Mesendoderm (in vitro differentiated cells): ENCODE measurements around the gene MXI1.

Experiments
- DNase-seq: peaks from one replicate; pipeline ENCODE4 v3.0.0; 2013
- H2AK5ac ChIP-seq: 2 replicates; pipeline ENCODE4 v1.6.1; 2013; ENCODE audit warnings: low read length, inconsistent platforms
- H2BK120ac ChIP-seq: 2 replicates; pipeline ENCODE4 v1.6.1; 2013; ENCODE audit warnings: low read depth, mild to moderate bottlenecking, low read length, moderate library complexity, mixed read lengths
- H2BK15ac ChIP-seq: replicated peaks from 2 replicates; pipeline ENCODE4 v1.6.1; 2013; ENCODE audit warnings: low read depth, mild to moderate bottlenecking, moderate library complexity
- H2BK5ac ChIP-seq: 2 replicates; pipeline ENCODE4 v1.6.1; 2013; ENCODE audit warnings: low read length, inconsistent platforms
- H3K18ac ChIP-seq: 2 replicates; pipeline ENCODE4 v1.6.1; 2013; ENCODE audit warnings: mild to moderate bottlenecking, low read length, mixed read lengths
- H3K23ac ChIP-seq: one replicate; pipeline ENCODE4 v1.6.1; 2013; ENCODE audit warnings: low read length
- H3K27ac ChIP-seq: 2 replicates; pipeline ENCODE4 v1.5.1; 2013; ENCODE audit warnings: low read depth, mild to moderate bottlenecking, inconsistent platforms, low read length, moderate library complexity
- H3K27me3 ChIP-seq: 2 replicates; pipeline ENCODE4 v1.6.1; 2013; ENCODE audit warnings: low read length, control low read depth, mild to moderate bottlenecking, inconsistent platforms; ENCODE audit not compliant: insufficient read depth, poor library complexity
- H3K36me3 ChIP-seq: 2 replicates; pipeline ENCODE4 v1.6.1; 2013; ENCODE audit warnings: low read length, inconsistent platforms; ENCODE audit not compliant: control insufficient read depth, insufficient read depth
- H3K4ac ChIP-seq: one replicate; pipeline ENCODE4 v1.6.1; 2013; ENCODE audit warnings: low read depth, mild to moderate bottlenecking, low read length, moderate library complexity
- H3K4me1 ChIP-seq: 2 replicates; pipeline ENCODE4 v1.6.1; 2013; ENCODE audit warnings: low read depth, low read length, inconsistent platforms; ENCODE audit not compliant: control insufficient read depth
- H3K4me2 ChIP-seq: 2 replicates; pipeline ENCODE4 v1.6.1; 2013; ENCODE audit warnings: low read length
- H3K4me3 ChIP-seq: 2 replicates; pipeline ENCODE4 v1.5.1; 2013; ENCODE audit warnings: mild to moderate bottlenecking, low read length
- H3K56ac ChIP-seq: one replicate; pipeline ENCODE4 v1.6.1; 2013; ENCODE audit warnings: low read length
- H3K79me1 ChIP-seq: 2 replicates; pipeline ENCODE4 v1.6.1; 2013; ENCODE audit warnings: low read length, inconsistent platforms
- H3K79me2 ChIP-seq: 2 replicates; pipeline ENCODE4 v1.6.1; 2013; ENCODE audit warnings: mild to moderate bottlenecking, low read length; ENCODE audit not compliant: control insufficient read depth, insufficient read depth
- H3K9ac ChIP-seq: 2 replicates; pipeline ENCODE4 v1.6.1; 2013; ENCODE audit warnings: low read length, inconsistent platforms
- H4K5ac ChIP-seq: one replicate; pipeline ENCODE4 v1.6.1; 2013; ENCODE audit warnings: low read length
- H4K8ac ChIP-seq: one replicate; pipeline ENCODE4 v1.6.1; 2013; ENCODE audit warnings: low read depth, mild to moderate bottlenecking, control low read depth, low read length, moderate library complexity
- whole genome bisulfite sequencing: extraction: QIAGEN DNeasy Blood & Tissue Kit; methylation state at CpG from one replicate; pipeline ENCODE4 v1.1.7; 2013; ENCODE audit warnings: low lambda C conversion rate, missing lambda C conversion rate; ENCODE audit not compliant: insufficient coverage; ENCODE audit errors: extremely low coverage; 5-methylcytosine and 5-hydroxymethylcytosine counted together

The MXI1 gene

GRCh38 chr10:110215286-110216170, 8.1 kb downstream of the MXI1 start:
- H3K4ac ChIP-seq: no peak overlapping the region
- H3K36me3 ChIP-seq: no peaks in the 10 kb centered on the region
- no peak overlapping the region for H3K56ac ChIP-seq
- no peaks in the 10 kb centered on the region for H3K79me1 ChIP-seq
- no peak overlapping the region for H3K23ac ChIP-seq
- no peak overlapping the region for H3K4me2 ChIP-seq
- H4K8ac ChIP-seq: no peak overlapping the region
- H2BK120ac ChIP-seq: no peak overlapping the region
- no peak overlapping the region for H2BK5ac ChIP-seq
- no peak overlapping the region for H4K5ac ChIP-seq
- H3K79me2 ChIP-seq: no peaks in the 10 kb centered on the region
- no peak overlapping the region for H2AK5ac ChIP-seq
- peaks cover 6% of the 10 kb centered on the region for H3K27me3 ChIP-seq
- no peak overlapping the region for H2BK15ac ChIP-seq
- H3K18ac ChIP-seq: no peak overlapping the region
- peaks cover 3% of the 10 kb centered on the region for H3K4me1 ChIP-seq
- WGBS: no CpG with 5 or more reads among the region's 5 CpGs
- DNase-seq: peak; percentile 47
- H3K9ac ChIP-seq: no peak overlapping the region
- no peak overlapping the region for H3K4me3 ChIP-seq
- no peak overlapping the region for H3K27ac ChIP-seq

GRCh38 chr10:110216240-110216639, 8.8 kb downstream of the MXI1 start:
- H4K8ac ChIP-seq: no peak overlapping the region
- H2BK5ac ChIP-seq: no peak overlapping the region
- DNase-seq: no peak
- no peak overlapping the region for H2BK15ac ChIP-seq
- no peak overlapping the region for H2BK120ac ChIP-seq
- no peaks in the 10 kb centered on the region for H3K36me3 ChIP-seq
- no peak overlapping the region for H4K5ac ChIP-seq
- no peak overlapping the region for H3K27ac ChIP-seq
- H3K4me3 ChIP-seq: no peak overlapping the region
- H3K4me1 ChIP-seq: peaks cover 4% of the 10 kb centered on the region
- no peak overlapping the region for H3K4ac ChIP-seq
- no peak overlapping the region for H3K9ac ChIP-seq
- H3K18ac ChIP-seq: no peak overlapping the region
- H3K79me2 ChIP-seq: no peaks in the 10 kb centered on the region
- H3K23ac ChIP-seq: no peak overlapping the region
- H3K79me1 ChIP-seq: no peaks in the 10 kb centered on the region
- peaks cover 6% of the 10 kb centered on the region for H3K27me3 ChIP-seq
- H3K4me2 ChIP-seq: no peak overlapping the region
- no peak overlapping the region for H2AK5ac ChIP-seq
- H3K56ac ChIP-seq: no peak overlapping the region

GRCh38 chr10:110216942-110217661, 9.7 kb downstream of the MXI1 start:
- Histone ChIP-seq H4K8ac (no peak overlapping the region), H3K4me2 (no peak overlapping the region), H2AK5ac (no peak overlapping the region), H4K5ac (no peak overlapping the region), H3K4me1 (peaks cover 7% of the 10 kb centered on the region), H2BK120ac (no peak overlapping the region), H3K18ac (no peak overlapping the region), H3K4me3 (no peak overlapping the region), H2BK15ac (no peak overlapping the region), H3K23ac (no peak overlapping the region), H3K79me1 (no peaks in the 10 kb centered on the region), H3K79me2 (no peaks in the 10 kb centered on the region), H2BK5ac (no peak overlapping the region), H3K56ac (no peak overlapping the region), H3K36me3 (no peaks in the 10 kb centered on the region), H3K4ac (no peak overlapping the region), H3K9ac (no peak overlapping the region), H3K27ac (no peak overlapping the region), H3K27me3 (peaks cover 3% of the 10 kb centered on the region)
- WGBS: no CpG with 5 or more reads among the region's 5 CpGs
- no peak for DNase-seq

- WGBS: no CpG with 5 or more reads among the region's 2 CpGs
These were observed 10.2 kb downstream of the MXI1 start for GRCh38 chr10:110217662-110218008.

GRCh38 chr10:110218632-110219031, 11.2 kb downstream of the MXI1 start:
- H2BK5ac ChIP-seq: no peak overlapping the region
- H3K36me3 ChIP-seq: no peaks in the 10 kb centered on the region
- H3K4me1 ChIP-seq: peaks cover 8% of the 10 kb centered on the region
- H3K56ac ChIP-seq: no peak overlapping the region
- H3K4ac ChIP-seq: no peak overlapping the region
- WGBS: no CpG with 5 or more reads among the region's 6 CpGs
- no peak overlapping the region for H3K4me3 ChIP-seq
- no peak for DNase-seq
- H3K23ac ChIP-seq: no peak overlapping the region
- H2BK120ac ChIP-seq: no peak overlapping the region
- no peaks in the 10 kb centered on the region for H3K79me1 ChIP-seq
- no peak overlapping the region for H2BK15ac ChIP-seq
- no peak overlapping the region for H4K5ac ChIP-seq
- no peak overlapping the region for H3K27ac ChIP-seq
- no peaks in the 10 kb centered on the region for H3K27me3 ChIP-seq
- no peak overlapping the region for H3K4me2 ChIP-seq
- H3K9ac ChIP-seq: no peak overlapping the region
- no peak overlapping the region for H4K8ac ChIP-seq
- no peaks in the 10 kb centered on the region for H3K79me2 ChIP-seq
- no peak overlapping the region for H3K18ac ChIP-seq
- no peak overlapping the region for H2AK5ac ChIP-seq

More at GRCh38 chr10:110217662-110218008, 10.2 kb downstream of the MXI1 start:
- Histone ChIP-seq H3K4me3 (no peak overlapping the region), H3K4me2 (no peak overlapping the region), H4K5ac (no peak overlapping the region), H3K79me1 (no peaks in the 10 kb centered on the region), H3K56ac (no peak overlapping the region), H2BK5ac (no peak overlapping the region), H3K4ac (no peak overlapping the region), H3K18ac (no peak overlapping the region), H2BK15ac (no peak overlapping the region), H3K27ac (no peak overlapping the region), H3K79me2 (no peaks in the 10 kb centered on the region), H2AK5ac (no peak overlapping the region), H3K9ac (no peak overlapping the region), H4K8ac (no peak overlapping the region), H3K4me1 (peaks cover 8% of the 10 kb centered on the region), H3K23ac (no peak overlapping the region), H3K27me3 (no peaks in the 10 kb centered on the region), H2BK120ac (no peak overlapping the region), H3K36me3 (no peaks in the 10 kb centered on the region)
- DNase-seq: no peak
